PC-9 (cell line): ENCODE measurements around the gene STK32B. TPM values are rescaled to one million over a fixed set of nuclear protein-coding genes. Genes with fewer than 3 reads are reported as not detected.

Source experiments
- BruUV-seq: library from RNA; stranded (reverse); fragments of 400-500 nt; replicated peaks from 2 replicates; lab custom pipeline; 2021; lab: Mats Ljungman, UMichigan
- CTCF ChIA-PET: fragments of 300-600 bp; sonication (Branson Sonifier 250); formaldehyde crosslinking; loops from one replicate; lab custom pipeline; 2022; ENCODE audit warnings: antibody characterized with exemption; lab: Charles Lee
- POLR2A ChIA-PET: fragments of 300-600 bp; sonication (Branson Sonifier 250); formaldehyde crosslinking; loops from one replicate; lab custom pipeline; 2022; ENCODE audit warnings: antibody characterized with exemption; ENCODE audit not compliant: unreplicated experiment; lab: Charles Lee
- DNase-seq, 2 experiments: peaks; one replicate each; pipeline versions ENCODE4 v3.0.0 to v3.0.0-alpha.2; 2015 to 2022; ENCODE audit warnings: mixed read lengths in 1 of 2
- H2AFZ ChIP-seq: fragments of 200-600 bp; sonication (generic); 2 replicates; pipeline ENCODE4 v1.8.1; 2017; ENCODE audit warnings: antibody characterized with exemption
- H3F3A ChIP-seq: fragments of 200-600 bp; sonication (generic); 2 replicates; pipeline ENCODE4 v1.8.1; 2017; ENCODE audit warnings: antibody characterized with exemption, mild to moderate bottlenecking, low read depth; ENCODE audit not compliant: insufficient read depth
- H3K27ac ChIP-seq: fragments of 200-600 bp; sonication (generic); 2 replicates; pipeline ENCODE4 v1.6.1; 2016; ENCODE audit warnings: mixed run types
- H3K27me3 ChIP-seq: fragments of 200-600 bp; sonication (generic); 2 replicates; pipeline ENCODE4 v1.6.1; 2016; ENCODE audit warnings: low read depth, mixed run types; ENCODE audit not compliant: insufficient read depth
- H3K36me3 ChIP-seq: fragments of 200-600 bp; sonication (generic); 2 replicates; pipeline ENCODE4 v1.6.1; 2016; ENCODE audit warnings: low read depth, mixed run types
- H3K4me1 ChIP-seq: fragments of 200-600 bp; sonication (generic); replicated peaks from 2 replicates; pipeline ENCODE4 v1.6.1; 2016; ENCODE audit warnings: mixed run types; ENCODE audit not compliant: insufficient read depth
- H3K4me2 ChIP-seq: fragments of 200-600 bp; sonication (generic); 2 replicates; pipeline ENCODE4 v1.6.1; 2017; ENCODE audit warnings: mixed run types
- H3K4me3 ChIP-seq: fragments of 200-600 bp; sonication (generic); 2 replicates; pipeline ENCODE4 v1.6.1; 2016; ENCODE audit warnings: mixed run types
- H3K79me2 ChIP-seq: fragments of 200-600 bp; sonication (generic); 2 replicates; pipeline ENCODE4 v1.6.1; 2017; ENCODE audit warnings: low read depth, mixed run types
- H3K9me2 ChIP-seq: fragments of 200-600 bp; sonication (generic); 2 replicates; pipeline ENCODE4 v1.8.1; 2017; ENCODE audit warnings: mild to moderate bottlenecking; ENCODE audit not compliant: insufficient read depth
- H3K9me3 ChIP-seq: fragments of 200-600 bp; sonication (generic); 2 replicates; pipeline ENCODE4 v1.8.1; 2016; ENCODE audit warnings: low read depth; ENCODE audit not compliant: insufficient read depth
- H4K20me1 ChIP-seq: fragments of 200-600 bp; sonication (generic); 2 replicates; pipeline ENCODE4 v1.8.1; 2017; ENCODE audit not compliant: insufficient read depth
- EZH2 ChIP-seq: fragments of 200-600 bp; sonication (generic); IDR thresholded peaks from 2 replicates; pipeline ENCODE4 v1.8.0; 2017; ENCODE audit warnings: antibody characterized with exemption, low read depth
- intact Hi-C: fragments of 100-400 bp; cut with micrococcal nuclease; formaldehyde crosslinking; loops from one replicate; pipeline ENCODE4 v1.10.0; 2022; ENCODE audit not compliant: unreplicated experiment
- total RNA-seq: library from RNA; stranded (reverse); gene quantifications from 2 replicates; pipeline ENCODE4 v1.2.3, GENCODE V29; 2021
- TF ChIP-seq, protein P1 (sequence below): fragments of 200-600 bp; sonication (generic); conservative IDR thresholded peaks from 2 replicates; pipeline ENCODE4 v1.6.1; 2017; ENCODE audit warnings: mixed run types, antibody characterized with exemption, mild to moderate bottlenecking, moderate library complexity

Gene STK32B
- total RNA-seq, 1 experiment from 2014 or later, result not detected

DNA sequence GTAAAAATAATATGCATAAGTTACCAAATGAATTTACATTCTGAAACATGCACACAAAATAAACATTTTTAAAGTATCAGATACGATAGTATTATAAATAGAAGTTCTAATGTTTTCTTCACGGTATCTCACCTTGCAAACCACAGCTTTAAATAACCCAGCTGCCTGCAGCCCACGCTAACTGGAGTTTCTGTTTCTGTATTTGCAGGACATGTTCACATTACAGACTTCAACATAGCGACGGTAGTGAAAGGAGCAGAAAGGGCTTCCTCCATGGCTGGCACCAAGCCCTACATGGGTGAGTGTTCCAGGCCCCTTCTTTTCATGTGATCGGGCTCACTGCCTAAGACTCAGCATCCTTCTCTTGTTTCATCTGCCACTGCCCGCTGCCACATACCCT is 365.4 kb downstream of the STK32B start:
- no peak overlapping the region for H3K4me3 ChIP-seq
- H3K9me2 ChIP-seq, result no peaks in the 10 kb centered on the region
- no peaks in the 10 kb centered on the region; the same call in 1 of the 2 replicates for H3K9me3 ChIP-seq
- no peaks in the 10 kb centered on the region for H3K79me2 ChIP-seq
- H2AFZ ChIP-seq, result no peak overlapping the region
- H3K27me3 ChIP-seq, result peaks cover 52% of the 10 kb centered on the region
- TF ChIP-seq EZH2, result no peak
- TF ChIP-seq, protein P1, sequence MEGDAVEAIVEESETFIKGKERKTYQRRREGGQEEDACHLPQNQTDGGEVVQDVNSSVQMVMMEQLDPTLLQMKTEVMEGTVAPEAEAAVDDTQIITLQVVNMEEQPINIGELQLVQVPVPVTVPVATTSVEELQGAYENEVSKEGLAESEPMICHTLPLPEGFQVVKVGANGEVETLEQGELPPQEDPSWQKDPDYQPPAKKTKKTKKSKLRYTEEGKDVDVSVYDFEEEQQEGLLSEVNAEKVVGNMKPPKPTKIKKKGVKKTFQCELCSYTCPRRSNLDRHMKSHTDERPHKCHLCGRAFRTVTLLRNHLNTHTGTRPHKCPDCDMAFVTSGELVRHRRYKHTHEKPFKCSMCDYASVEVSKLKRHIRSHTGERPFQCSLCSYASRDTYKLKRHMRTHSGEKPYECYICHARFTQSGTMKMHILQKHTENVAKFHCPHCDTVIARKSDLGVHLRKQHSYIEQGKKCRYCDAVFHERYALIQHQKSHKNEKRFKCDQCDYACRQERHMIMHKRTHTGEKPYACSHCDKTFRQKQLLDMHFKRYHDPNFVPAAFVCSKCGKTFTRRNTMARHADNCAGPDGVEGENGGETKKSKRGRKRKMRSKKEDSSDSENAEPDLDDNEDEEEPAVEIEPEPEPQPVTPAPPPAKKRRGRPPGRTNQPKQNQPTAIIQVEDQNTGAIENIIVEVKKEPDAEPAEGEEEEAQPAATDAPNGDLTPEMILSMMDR, result no peak
- POLR2A ChIA-PET, result no interaction called here
- H3K4me2 ChIP-seq, result no peak overlapping the region
- H3F3A ChIP-seq, result no peaks in the 10 kb centered on the region
- no peak for DNase-seq
- H3K36me3 ChIP-seq, result no peaks in the 10 kb centered on the region
- H3K4me1 ChIP-seq, result no peaks in the 10 kb centered on the region
- no peaks in the 10 kb centered on the region for H4K20me1 ChIP-seq
- intact Hi-C loops, result no loop called here
- BruUV-seq, result no TSS peak
- CTCF ChIA-PET, result no interaction called here
- H3K27ac ChIP-seq, result no peak overlapping the region

- Histone ChIP-seq H3K79me2 (no peaks in the 10 kb centered on the region), H3F3A (no peaks in the 10 kb centered on the region), H3K36me3 (no peaks in the 10 kb centered on the region), H4K20me1 (no peaks in the 10 kb centered on the region), H3K4me2 (no peak overlapping the region), H3K9me3 (no peaks in the 10 kb centered on the region; the same call in 1 of the 2 replicates), H3K9me2 (no peaks in the 10 kb centered on the region), H2AFZ (no peak overlapping the region), H3K4me3 (no peak overlapping the region), H3K27me3 (peaks cover 39% of the 10 kb centered on the region), H3K4me1 (no peaks in the 10 kb centered on the region), H3K27ac (no peak overlapping the region)
- no peak for DNase-seq
- intact Hi-C loops, result no loop called here
- ChIA-PET CTCF (no interaction called here), POLR2A (interaction anchor here (0.6 kb wide), 1 partner anchor 670 kb away, joined by 5 read pairs; no protein-coding TSS in a partner anchor)
- BruUV-seq, result no TSS peak
- no peak for TF ChIP-seq EZH2
- TF ChIP-seq, protein P1, result no peak
These were observed 369.0 kb downstream of the STK32B start for GRCh38 chr4:5420266-5420665.

DNA sequence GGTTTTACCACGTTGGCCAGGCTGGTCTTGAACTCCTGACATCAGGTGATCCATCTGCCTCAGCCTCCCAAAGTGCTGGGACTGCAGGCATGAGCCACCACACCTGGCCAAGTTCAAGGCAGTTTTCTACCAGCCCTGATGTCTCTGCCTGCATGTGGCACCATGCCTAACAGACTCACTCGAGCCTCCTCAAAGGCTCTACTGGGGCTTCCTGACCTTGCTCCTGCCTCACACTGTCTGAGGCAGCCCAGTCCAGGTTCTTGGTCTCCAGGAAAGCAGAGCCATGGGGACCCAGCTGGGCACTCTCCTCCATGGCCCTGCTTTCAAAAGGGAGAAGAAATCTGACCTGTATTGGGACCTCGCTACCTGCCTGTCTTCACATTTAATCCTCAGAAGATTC is 370.1 kb downstream of the STK32B start:
- Histone ChIP-seq H3F3A (no peaks in the 10 kb centered on the region), H3K4me2 (no peak overlapping the region), H3K27ac (no peak overlapping the region), H3K4me3 (no peak overlapping the region), H3K79me2 (no peaks in the 10 kb centered on the region), H3K4me1 (no peaks in the 10 kb centered on the region), H3K27me3 (peaks cover 38% of the 10 kb centered on the region), H4K20me1 (no peaks in the 10 kb centered on the region), H3K9me2 (no peaks in the 10 kb centered on the region), H3K9me3 (no peaks in the 10 kb centered on the region; the same call in 1 of the 2 replicates), H3K36me3 (no peaks in the 10 kb centered on the region), H2AFZ (no peak overlapping the region)
- POLR2A ChIA-PET, result no interaction called here
- no TSS peak for BruUV-seq
- DNase-seq, result no peak
- CTCF ChIA-PET, result no interaction called here
- TF ChIP-seq, protein P1, result no peak
- no peak for TF ChIP-seq EZH2
- intact Hi-C loops, result no loop called here
